HepG2 (cell line): ENCODE data around the gene GALNT12. TPM values are rescaled to one million over a fixed set of nuclear protein-coding genes. Genes with fewer than 3 reads are reported as not detected.

Experiments
- ATAC-seq: fragments of 200-7000 bp; cut with Tn5 transposase; 3 replicates; pipeline ENCODE4 v1.9.1; 2020; ENCODE audit warnings: mild to moderate bottlenecking, moderate library complexity
- BruUV-seq: library from RNA; stranded (reverse); fragments of 400-500 nt; replicated peaks from 2 replicates; lab custom pipeline; 2021; lab: Mats Ljungman, UMichigan
- CTCF ChIA-PET: fragments of 300-600 bp; formaldehyde crosslinking; extraction: SDS; loops from one replicate; lab custom pipeline; 2021; ENCODE audit warnings: low total read pairs, inconsistent platforms, low intra/inter-chr PET ratio; lab: Yijun Ruan, JAX
- POLR2A ChIA-PET: fragments of 350-600 bp; sonication (Branson Sonifier 250); formaldehyde crosslinking; loops from one replicate; lab custom pipeline; 2020; ENCODE audit warnings: antibody characterized with exemption, inconsistent platforms; lab: Yijun Ruan, JAX
- DNase-seq: peaks from one replicate; pipeline ENCODE4 v3.0.0-alpha.2; 2015; ENCODE audit warnings: low spot score
- FAIRE-seq: peaks from 3 replicates; lab custom pipeline; 2011; peaks lifted over from hg19 to GRCh38; lab: Jason Lieb, UNC
- H2AFZ ChIP-seq: one replicate; pipeline ENCODE4 v1.6.1; 2011; ENCODE audit warnings: low read length, inconsistent platforms
- H3K27ac ChIP-seq: fragments of 300-600 bp; 3 replicates; pipeline ENCODE4 v1.8.0; 2011; ENCODE audit warnings: mixed run types, mild to moderate bottlenecking, mixed read lengths, low read length, inconsistent platforms; ENCODE audit not compliant: insufficient read depth; ENCODE audit errors: extremely low read length
- H3K27me3 ChIP-seq, 2 experiments: fragments of 200-600 bp in 1 of 2; 2 replicates in 1 of 2; 3 replicates in 1 of 2; pipeline versions ENCODE4 v1.6.0 to v1.8.0; 2011; ENCODE audit warnings: low read length in 2 of 2, mild to moderate bottlenecking in 2 of 2, moderate library complexity in 2 of 2, inconsistent platforms in 1 of 2; ENCODE audit not compliant: insufficient read depth in 2 of 2, control insufficient read depth in 1 of 2
- H3K36me3 ChIP-seq, 2 experiments: fragments of 200-600 bp in 1 of 2; replicated peaks in 1 of 2; 2 replicates in 1 of 2; 3 replicates in 1 of 2; pipeline versions ENCODE4 v1.5.1 to v1.8.0; 2011; ENCODE audit warnings: low read length in 2 of 2, inconsistent platforms in 1 of 2; ENCODE audit not compliant: insufficient read depth in 2 of 2, control insufficient read depth in 1 of 2
- H3K4me1 ChIP-seq: 2 replicates; pipeline ENCODE4 v1.5.1; 2012; ENCODE audit warnings: low read length, inconsistent platforms; ENCODE audit not compliant: insufficient read depth
- H3K4me2 ChIP-seq: 2 replicates; pipeline ENCODE4 v1.6.0; 2011; ENCODE audit warnings: low read depth, low read length, inconsistent platforms
- H3K4me3 ChIP-seq, 3 experiments: fragments of 200-600 bp in 1 of 3; sonication (generic), shearing (Covaris generic) in 1 of 3; replicated peaks in 1 of 3; 2 replicates each; pipeline ENCODE4 v1.5.1; 2011 to 2016; ENCODE audit warnings: low read length in 3 of 3, inconsistent platforms in 2 of 3, low read depth in 2 of 3, mild to moderate bottlenecking in 2 of 3, control low read depth in 1 of 3, mixed read lengths in 1 of 3; ENCODE audit not compliant: insufficient read depth in 1 of 3
- H3K79me2 ChIP-seq: one replicate; pipeline ENCODE4 v1.6.1; 2011; ENCODE audit warnings: low read length, inconsistent platforms; ENCODE audit not compliant: insufficient read depth
- H3K9ac ChIP-seq: 2 replicates; pipeline ENCODE4 v1.6.0; 2011; ENCODE audit warnings: mild to moderate bottlenecking, low read depth, low read length, inconsistent platforms; ENCODE audit not compliant: insufficient read depth
- H3K9me3 ChIP-seq: 2 replicates; pipeline ENCODE4 v1.5.1; 2012; ENCODE audit warnings: mild to moderate bottlenecking, low read length
- H4K20me1 ChIP-seq: 2 replicates; pipeline ENCODE4 v1.6.0; 2011; ENCODE audit warnings: inconsistent platforms, mild to moderate bottlenecking, low read length, moderate library complexity; ENCODE audit not compliant: insufficient read depth
- IKZF4 ChIP-seq: sonication (generic); formaldehyde crosslinking; IDR thresholded peaks from 2 replicates; pipeline ENCODE4 v1.5.1; 2020; ENCODE audit warnings: borderline replicate concordance, mild to moderate bottlenecking, low read depth, missing genetic modification reagents; ENCODE audit errors: not compliant biosample characterization
- KLF13 ChIP-seq: sonication (generic); formaldehyde crosslinking; IDR thresholded peaks from 2 replicates; pipeline ENCODE4 v1.4.0; 2020; ENCODE audit warnings: mild to moderate bottlenecking, missing genetic modification reagents
- NCOA1 ChIP-seq: sonication (generic); formaldehyde crosslinking; IDR thresholded peaks from 2 replicates; pipeline ENCODE4 v1.9.0; 2021; ENCODE audit warnings: missing genetic modification reagents
- POLR2G ChIP-seq: fragments of 200-400 bp; formaldehyde crosslinking; IDR thresholded peaks from 2 replicates; pipeline ENCODE4 v1.6.1; 2018; ENCODE audit warnings: mild to moderate bottlenecking, low read depth, low read length, moderate library complexity
- STAG1 ChIP-seq: sonication (generic); formaldehyde crosslinking; IDR thresholded peaks from 2 replicates; pipeline ENCODE4 v1.4.0; 2020; ENCODE audit warnings: missing genetic modification reagents
- ZNF737 ChIP-seq: sonication (generic); formaldehyde crosslinking; IDR thresholded peaks from 2 replicates; pipeline ENCODE4 v1.5.0; 2020; ENCODE audit warnings: missing genetic modification reagents, mild to moderate bottlenecking, borderline replicate concordance
- WGBS: methylation state at CpG from one replicate; pipeline ENCODE4 v1.1.6; 2017; ENCODE audit warnings: low lambda C conversion rate; 5-methylcytosine and 5-hydroxymethylcytosine counted together
- in situ Hi-C: cut with HindIII; loops from 2 replicates; pipeline ENCODE4 v1.10.0; 2017; ENCODE audit warnings: low pct_unique_long_range_greater_than_20kb; ENCODE audit not compliant: extremely low pct_ligation_motif_present
- intact Hi-C: fragments of 100-400 bp; cut with micrococcal nuclease; formaldehyde crosslinking; loops from one replicate; pipeline ENCODE4 v1.10.0; 2022; ENCODE audit not compliant: unreplicated experiment
- polyA plus RNA-seq, 8 experiments: library from polyadenylated mRNA; depleted of rRNA in 3 of 8; stranded (reverse) in 7 of 8; unstranded in 1 of 8; fragments of >200 nt; fragmentation: Illumina TruSeq in 4 of 8; extraction: Trizol in 4 of 8; gene quantifications; 2 replicates each; pipeline versions ENCODE4 v1.2.1 to v1.2.3, GENCODE V29; 2011 to 2016; ENCODE audit warnings: low read depth in 4 of 8, missing spikeins in 1 of 8, mixed read lengths in 1 of 8; ENCODE audit not compliant: insufficient read depth in 1 of 8
- total RNA-seq, 5 experiments: library from RNA; depleted of rRNA; stranded (reverse); fragments of >200 nt; fragmentation: Illumina TruSeq; extraction: Trizol; gene quantifications; 2 replicates each; pipeline ENCODE4 v1.2.3, GENCODE V29; 2016; ENCODE audit warnings: low read depth in 1 of 5
- TF ChIP-seq, protein P1 (sequence below): sonication (generic); formaldehyde crosslinking; IDR thresholded peaks from 2 replicates; pipeline ENCODE4 v1.4.0; 2020; ENCODE audit warnings: missing genetic modification reagents, borderline replicate concordance
- TF ChIP-seq, protein P2 (sequence below): sonication (generic); formaldehyde crosslinking; IDR thresholded peaks from 2 replicates; pipeline ENCODE4 v1.8.1; 2023; ENCODE audit warnings: mild to moderate bottlenecking, missing genetic modification reagents
- TF ChIP-seq, protein P3 (sequence below): sonication (generic); formaldehyde crosslinking; IDR thresholded peaks from 2 replicates; pipeline ENCODE4 v1.4.0; 2020; ENCODE audit warnings: missing genetic modification reagents, borderline replicate concordance

GALNT12 gene
- total and polyA plus RNA-seq, 2 of the 13 experiments (the other 11 are each of a cell fraction or from before 2014, with no cell fraction given) = 0.07 TPM; not detected in 1

DNA sequence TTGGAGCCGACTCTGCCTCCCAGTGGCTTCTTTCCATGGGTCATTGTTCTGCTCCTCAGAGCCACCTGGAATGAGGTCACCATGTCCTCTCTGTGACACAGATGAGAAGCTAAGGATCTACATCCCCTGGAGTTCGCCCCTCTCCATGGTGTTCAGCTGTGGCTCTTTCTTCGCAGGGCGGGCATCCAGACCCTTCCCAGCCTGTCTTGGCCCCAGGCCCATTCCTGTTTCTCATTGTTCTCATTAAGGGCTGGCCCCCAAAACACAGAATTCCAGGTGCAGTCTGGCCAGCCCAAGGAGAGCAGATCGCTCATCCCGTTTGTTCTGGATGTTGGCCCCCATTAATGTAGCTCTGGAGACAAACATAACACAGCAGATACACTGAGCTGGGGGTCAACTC, 69.8 kb downstream of the GALNT12 start (continued):
- TF ChIP-seq, protein P1, sequence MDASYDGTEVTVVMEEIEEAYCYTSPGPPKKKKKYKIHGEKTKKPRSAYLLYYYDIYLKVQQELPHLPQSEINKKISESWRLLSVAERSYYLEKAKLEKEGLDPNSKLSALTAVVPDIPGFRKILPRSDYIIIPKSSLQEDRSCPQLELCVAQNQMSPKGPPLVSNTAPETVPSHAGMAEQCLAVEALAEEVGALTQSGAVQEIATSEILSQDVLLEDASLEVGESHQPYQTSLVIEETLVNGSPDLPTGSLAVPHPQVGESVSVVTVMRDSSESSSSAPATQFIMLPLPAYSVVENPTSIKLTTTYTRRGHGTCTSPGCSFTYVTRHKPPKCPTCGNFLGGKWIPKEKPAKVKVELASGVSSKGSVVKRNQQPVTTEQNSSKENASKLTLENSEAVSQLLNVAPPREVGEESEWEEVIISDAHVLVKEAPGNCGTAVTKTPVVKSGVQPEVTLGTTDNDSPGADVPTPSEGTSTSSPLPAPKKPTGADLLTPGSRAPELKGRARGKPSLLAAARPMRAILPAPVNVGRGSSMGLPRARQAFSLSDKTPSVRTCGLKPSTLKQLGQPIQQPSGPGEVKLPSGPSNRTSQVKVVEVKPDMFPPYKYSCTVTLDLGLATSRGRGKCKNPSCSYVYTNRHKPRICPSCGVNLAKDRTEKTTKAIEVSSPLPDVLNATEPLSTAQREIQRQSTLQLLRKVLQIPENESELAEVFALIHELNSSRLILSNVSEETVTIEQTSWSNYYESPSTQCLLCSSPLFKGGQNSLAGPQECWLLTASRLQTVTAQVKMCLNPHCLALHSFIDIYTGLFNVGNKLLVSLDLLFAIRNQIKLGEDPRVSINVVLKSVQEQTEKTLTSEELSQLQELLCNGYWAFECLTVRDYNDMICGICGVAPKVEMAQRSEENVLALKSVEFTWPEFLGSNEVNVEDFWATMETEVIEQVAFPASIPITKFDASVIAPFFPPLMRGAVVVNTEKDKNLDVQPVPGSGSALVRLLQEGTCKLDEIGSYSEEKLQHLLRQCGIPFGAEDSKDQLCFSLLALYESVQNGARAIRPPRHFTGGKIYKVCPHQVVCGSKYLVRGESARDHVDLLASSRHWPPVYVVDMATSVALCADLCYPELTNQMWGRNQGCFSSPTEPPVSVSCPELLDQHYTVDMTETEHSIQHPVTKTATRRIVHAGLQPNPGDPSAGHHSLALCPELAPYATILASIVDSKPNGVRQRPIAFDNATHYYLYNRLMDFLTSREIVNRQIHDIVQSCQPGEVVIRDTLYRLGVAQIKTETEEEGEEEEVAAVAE (CRISPR knock-in tag) = no peak
- TF ChIP-seq NCOA1 (CRISPR knock-in tag) (no peak), STAG1 (CRISPR knock-in tag) (no peak)

DNA sequence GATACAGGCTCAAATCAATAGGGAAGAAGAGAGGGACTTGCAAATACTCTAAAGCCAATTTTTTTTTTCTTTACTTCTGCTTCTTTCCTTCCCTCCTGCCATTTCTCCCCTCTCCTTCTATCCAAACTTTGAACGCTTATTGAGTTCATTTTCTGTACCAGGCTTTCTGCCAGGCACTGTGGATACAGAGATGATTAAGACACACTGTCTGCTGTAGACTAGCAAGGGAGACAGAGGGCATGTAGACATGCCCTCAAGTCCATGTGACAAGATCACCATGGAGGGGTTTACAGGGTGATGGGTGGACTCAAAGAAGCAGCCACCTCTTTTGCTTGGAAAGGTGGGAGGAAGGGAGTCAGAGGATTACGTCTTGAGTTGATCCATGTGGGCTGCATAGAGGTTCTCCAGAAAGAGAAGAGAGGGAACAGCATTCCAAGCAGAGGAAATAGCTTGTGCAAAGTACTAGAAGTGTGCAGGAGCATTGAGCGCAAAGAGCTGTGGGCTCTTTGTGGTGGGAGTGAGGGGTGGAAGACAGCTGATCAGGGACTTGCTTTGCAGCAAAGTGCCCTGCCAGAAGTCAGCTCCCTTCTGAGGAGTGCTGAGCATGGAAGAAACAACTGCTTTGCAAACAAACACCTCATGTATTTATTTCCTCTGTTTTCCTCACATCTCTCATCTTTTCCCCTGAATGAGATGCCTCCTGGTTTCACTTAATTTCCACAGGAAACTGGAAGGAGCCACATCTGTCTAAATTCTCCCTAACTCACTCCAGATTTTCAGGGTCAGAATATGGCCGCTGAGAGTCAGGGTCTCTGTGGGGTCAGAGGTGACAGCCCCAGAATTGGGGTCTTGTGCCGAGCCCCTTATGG, 71.9 kb downstream of the GALNT12 start:
- H2AFZ ChIP-seq = no peak overlapping the region
- H3K4me3 ChIP-seq = no peak overlapping the region
- H3K9ac ChIP-seq = no peak overlapping the region
- H4K20me1 ChIP-seq = no peaks in the 10 kb centered on the region
- intact Hi-C loops = no loop called here
- no peak overlapping the region for H3K27ac ChIP-seq
- POLR2A ChIA-PET = no interaction called here
- no peaks in the 10 kb centered on the region; the same call in 1 of the 2 replicates for H3K4me1 ChIP-seq
- H3K36me3 ChIP-seq = no peaks in the 10 kb centered on the region
- H3K4me2 ChIP-seq = no peak overlapping the region
- no peak for FAIRE-seq
- in situ Hi-C loops = no loop called here
- no peaks in the 10 kb centered on the region for H3K79me2 ChIP-seq
- WGBS = 39% methylated on average over 3 of the region's 5 CpGs
- no peak for DNase-seq
- BruUV-seq = no TSS peak
- peaks cover 3 to 11% of the 10 kb centered on the region in 2 experiments; a peak in 2 of 5 replicates for H3K27me3 ChIP-seq
- CTCF ChIA-PET = no interaction called here
- no peak for ATAC-seq
- H3K9me3 ChIP-seq = no peaks in the 10 kb centered on the region
- no peak for TF ChIP-seq KLF13 (CRISPR knock-in tag)
- TF ChIP-seq ZNF737 (CRISPR knock-in tag) = no peak
- TF ChIP-seq, protein P2, sequence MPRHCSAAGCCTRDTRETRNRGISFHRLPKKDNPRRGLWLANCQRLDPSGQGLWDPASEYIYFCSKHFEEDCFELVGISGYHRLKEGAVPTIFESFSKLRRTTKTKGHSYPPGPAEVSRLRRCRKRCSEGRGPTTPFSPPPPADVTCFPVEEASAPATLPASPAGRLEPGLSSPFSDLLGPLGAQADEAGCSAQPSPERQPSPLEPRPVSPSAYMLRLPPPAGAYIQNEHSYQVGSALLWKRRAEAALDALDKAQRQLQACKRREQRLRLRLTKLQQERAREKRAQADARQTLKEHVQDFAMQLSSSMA (CRISPR knock-in tag) = no peak
- TF ChIP-seq IKZF4 (CRISPR knock-in tag) = no peak
- TF ChIP-seq POLR2G = no peak
- TF ChIP-seq, protein P3, sequence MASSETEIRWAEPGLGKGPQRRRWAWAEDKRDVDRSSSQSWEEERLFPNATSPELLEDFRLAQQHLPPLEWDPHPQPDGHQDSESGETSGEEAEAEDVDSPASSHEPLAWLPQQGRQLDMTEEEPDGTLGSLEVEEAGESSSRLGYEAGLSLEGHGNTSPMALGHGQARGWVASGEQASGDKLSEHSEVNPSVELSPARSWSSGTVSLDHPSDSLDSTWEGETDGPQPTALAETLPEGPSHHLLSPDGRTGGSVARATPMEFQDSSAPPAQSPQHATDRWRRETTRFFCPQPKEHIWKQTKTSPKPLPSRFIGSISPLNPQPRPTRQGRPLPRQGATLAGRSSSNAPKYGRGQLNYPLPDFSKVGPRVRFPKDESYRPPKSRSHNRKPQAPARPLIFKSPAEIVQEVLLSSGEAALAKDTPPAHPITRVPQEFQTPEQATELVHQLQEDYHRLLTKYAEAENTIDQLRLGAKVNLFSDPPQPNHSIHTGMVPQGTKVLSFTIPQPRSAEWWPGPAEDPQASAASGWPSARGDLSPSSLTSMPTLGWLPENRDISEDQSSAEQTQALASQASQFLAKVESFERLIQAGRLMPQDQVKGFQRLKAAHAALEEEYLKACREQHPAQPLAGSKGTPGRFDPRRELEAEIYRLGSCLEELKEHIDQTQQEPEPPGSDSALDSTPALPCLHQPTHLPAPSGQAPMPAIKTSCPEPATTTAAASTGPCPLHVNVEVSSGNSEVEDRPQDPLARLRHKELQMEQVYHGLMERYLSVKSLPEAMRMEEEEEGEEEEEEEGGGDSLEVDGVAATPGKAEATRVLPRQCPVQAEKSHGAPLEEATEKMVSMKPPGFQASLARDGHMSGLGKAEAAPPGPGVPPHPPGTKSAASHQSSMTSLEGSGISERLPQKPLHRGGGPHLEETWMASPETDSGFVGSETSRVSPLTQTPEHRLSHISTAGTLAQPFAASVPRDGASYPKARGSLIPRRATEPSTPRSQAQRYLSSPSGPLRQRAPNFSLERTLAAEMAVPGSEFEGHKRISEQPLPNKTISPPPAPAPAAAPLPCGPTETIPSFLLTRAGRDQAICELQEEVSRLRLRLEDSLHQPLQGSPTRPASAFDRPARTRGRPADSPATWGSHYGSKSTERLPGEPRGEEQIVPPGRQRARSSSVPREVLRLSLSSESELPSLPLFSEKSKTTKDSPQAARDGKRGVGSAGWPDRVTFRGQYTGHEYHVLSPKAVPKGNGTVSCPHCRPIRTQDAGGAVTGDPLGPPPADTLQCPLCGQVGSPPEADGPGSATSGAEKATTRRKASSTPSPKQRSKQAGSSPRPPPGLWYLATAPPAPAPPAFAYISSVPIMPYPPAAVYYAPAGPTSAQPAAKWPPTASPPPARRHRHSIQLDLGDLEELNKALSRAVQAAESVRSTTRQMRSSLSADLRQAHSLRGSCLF (CRISPR knock-in tag) = no peak
